Neural cell (in vitro differentiated cells): ENCODE data around the gene CETN2.
"Not testable (repeated sequence)": the region's sequence is repeated elsewhere in the genome, so short reads cannot be mapped to it uniquely, and the experiment has no call there.

ENCODE experiments used
- CTCF ChIP-seq: fragments of 450-650 bp; IDR thresholded peaks from 2 replicates; pipeline ENCODE4 v1.5.1; 2014; ENCODE audit warnings: antibody characterized with exemption, mild to moderate bottlenecking, moderate library complexity; ENCODE audit not compliant: poor library complexity, severe bottlenecking
- RAD21 ChIP-seq: fragments of 450-650 bp; conservative IDR thresholded peaks from 2 replicates; pipeline ENCODE4 v1.6.1; 2014; ENCODE audit warnings: antibody characterized with exemption, mild to moderate bottlenecking, moderate library complexity
- REST ChIP-seq: IDR thresholded peaks from 2 replicates; pipeline ENCODE4 v1.6.1; 2012; ENCODE audit warnings: borderline replicate concordance

GRCh38 chrX:152787062-152787461, 43.5 kb downstream of the CETN2 start:
- not testable (repeated sequence) for TF ChIP-seq REST, CTCF, RAD21
